ENCODE results near the gene STAB1. TPM values are rescaled to one million over a fixed set of nuclear protein-coding genes. Genes with fewer than 3 reads are reported as not detected.

The STAB1 gene
- total RNA-seq, 1 donor from 2014 or later = 0.07 TPM

DNA sequence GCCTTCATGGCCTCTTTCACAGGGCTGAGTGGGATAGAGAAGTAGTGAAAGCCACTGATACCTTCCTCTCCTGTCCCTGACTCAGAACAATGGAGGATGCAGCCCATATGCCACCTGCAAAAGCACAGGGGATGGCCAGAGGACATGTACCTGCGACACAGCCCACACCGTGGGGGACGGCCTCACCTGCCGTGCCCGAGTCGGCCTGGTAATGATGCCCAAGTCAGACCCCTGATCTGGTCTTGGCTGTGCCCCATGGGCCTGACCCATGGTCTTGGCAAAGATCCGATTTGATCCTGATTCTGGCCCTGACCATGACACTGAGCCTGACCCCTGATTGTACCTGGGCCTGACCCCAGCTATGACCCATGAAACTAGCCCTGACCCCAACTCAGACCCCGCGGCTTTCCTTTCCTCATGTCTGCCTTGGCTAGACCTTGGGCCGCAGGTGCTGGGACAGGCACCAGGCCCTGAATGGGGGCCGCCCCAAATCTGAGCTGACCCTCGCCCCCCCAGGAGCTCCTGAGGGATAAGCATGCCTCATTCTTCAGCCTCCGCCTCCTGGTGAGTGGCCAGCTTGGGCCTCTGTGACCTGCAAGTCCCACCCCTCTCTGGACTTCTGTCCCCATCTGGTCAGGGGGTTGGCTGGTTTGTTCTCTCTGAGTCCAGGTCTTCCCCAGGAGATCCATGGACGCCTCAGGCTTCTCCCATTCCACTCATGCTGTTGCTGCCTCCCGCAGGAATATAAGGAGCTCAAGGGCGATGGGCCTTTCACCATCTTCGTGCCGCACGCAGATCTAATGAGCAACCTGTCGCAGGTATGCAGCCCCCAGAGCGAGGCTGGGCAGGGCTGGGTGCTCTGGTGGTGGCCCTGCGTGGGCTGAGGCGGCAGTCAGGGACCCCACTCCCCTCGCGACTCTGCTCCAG lies 22.9 kb downstream of the STAB1 start:
- Mint-ChIP-seq H3K9me3 (no peaks in the 10 kb centered on the region), H3K4me3 (no peak overlapping the region), H3K4me1 (no peaks in the 10 kb centered on the region), H3K27me3 (no peaks in the 10 kb centered on the region), H3K27ac (no peak overlapping the region), H3K36me3 (ENCODE audit: low read depth) (no peaks in the 10 kb centered on the region)
- intact Hi-C loops (cut with micrococcal nuclease) = no loop called here
- DNase-seq = no peak

DNA sequence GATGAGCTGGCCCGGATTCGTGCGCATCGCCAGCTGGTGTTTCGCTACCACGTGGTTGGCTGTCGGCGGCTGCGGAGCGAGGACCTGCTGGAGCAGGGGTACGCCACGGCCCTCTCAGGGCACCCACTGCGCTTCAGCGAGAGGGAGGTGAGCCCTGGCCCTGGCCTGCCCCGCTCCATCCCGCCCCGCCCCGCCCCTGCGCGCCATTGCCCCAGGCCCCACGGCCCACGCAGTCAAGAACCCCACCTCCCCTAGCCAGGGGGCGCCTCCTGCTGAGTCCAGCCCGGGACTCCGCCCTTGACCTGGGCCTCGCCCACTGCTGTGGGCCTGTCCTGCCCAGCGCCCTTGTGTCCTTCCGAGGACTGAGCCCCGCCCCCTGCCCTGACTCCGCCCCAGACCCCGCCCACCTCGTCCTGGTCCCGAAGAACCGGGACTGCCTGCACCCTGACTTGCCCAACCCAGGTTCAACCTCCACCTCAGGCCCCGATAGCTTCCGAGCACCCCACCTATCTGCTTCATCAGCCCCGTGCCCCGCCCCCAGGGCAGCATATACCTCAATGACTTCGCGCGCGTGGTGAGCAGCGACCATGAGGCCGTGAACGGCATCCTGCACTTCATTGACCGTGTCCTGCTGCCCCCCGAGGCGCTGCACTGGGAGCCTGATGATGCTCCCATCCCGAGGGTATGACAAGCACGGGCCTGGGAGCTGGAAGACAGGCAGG lies 23.7 kb downstream of the STAB1 start:
- Mint-ChIP-seq H3K4me3 (no peak overlapping the region), H3K9me3 (no peaks in the 10 kb centered on the region)
- intact Hi-C loops (cut with micrococcal nuclease) = no loop called here

DNA sequence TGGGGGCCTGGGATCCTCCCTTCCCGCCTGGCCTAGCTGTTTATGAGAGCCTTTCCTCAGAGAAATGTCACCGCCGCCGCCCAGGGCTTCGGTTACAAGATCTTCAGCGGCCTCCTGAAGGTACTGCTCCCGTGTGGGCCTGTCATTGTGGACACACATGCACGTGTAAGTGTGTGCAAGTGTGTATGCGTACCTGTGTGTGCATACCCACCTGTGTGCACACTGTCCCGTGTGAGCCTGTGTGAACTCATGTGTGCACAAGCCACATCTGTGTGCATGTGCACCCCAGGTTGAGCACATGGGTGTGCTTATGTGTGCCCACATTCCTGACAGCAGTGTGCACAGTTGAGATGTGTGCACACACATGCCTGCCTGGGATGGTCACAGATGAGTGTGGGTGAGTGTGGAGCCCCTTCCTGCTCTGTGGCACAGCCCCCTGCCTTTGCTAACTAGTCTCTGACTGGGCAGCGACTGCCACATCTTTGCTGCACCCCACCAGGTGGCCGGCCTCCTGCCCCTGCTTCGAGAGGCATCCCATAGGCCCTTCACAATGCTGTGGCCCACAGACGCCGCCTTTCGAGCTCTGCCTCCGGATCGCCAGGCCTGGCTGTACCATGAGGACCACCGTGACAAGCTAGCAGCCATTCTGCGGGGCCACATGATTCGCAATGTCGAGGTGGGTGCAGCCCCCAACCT lies 24.5 kb downstream of the STAB1 start:
- intact Hi-C loops (cut with micrococcal nuclease) = no loop called here
- Mint-ChIP-seq H3K4me1 (no peaks in the 10 kb centered on the region), H3K36me3 (ENCODE audit: low read depth) (no peaks in the 10 kb centered on the region), H3K27me3 (no peaks in the 10 kb centered on the region), H3K4me3 (no peak overlapping the region), H3K27ac (no peak overlapping the region), H3K9me3 (no peaks in the 10 kb centered on the region)
- no peak for DNase-seq

More for the DNA sequence above, 23.7 kb downstream of the STAB1 start:
- no peak for DNase-seq
- H3K27ac Mint-ChIP-seq = no peak overlapping the region
- H3K36me3 Mint-ChIP-seq (ENCODE audit: low read depth) = no peaks in the 10 kb centered on the region
- H3K4me1 Mint-ChIP-seq = no peaks in the 10 kb centered on the region
- no peaks in the 10 kb centered on the region for H3K27me3 Mint-ChIP-seq

DNA sequence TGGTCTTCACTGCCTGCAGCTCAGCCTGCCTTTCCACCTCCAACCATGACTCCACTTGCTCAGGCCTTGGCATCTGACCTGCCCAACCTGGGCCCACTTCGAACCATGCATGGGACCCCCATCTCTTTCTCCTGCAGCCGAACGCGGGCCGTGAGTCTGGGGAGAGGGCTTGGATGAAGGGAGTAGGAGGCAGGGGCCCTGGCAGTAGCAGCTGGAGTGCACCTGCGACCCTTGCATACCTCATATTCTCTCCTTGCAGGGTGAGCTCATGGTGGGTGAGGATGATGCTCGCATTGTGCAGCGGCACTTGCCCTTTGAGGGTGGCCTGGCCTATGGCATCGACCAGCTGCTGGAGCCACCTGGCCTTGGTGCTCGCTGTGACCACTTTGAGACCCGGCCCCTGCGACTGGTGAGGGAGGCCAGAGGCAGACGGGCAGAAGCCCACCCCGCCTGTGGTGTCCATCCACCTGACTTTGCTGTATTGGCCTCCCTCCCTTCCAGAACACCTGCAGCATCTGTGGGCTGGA lies 25.1 kb downstream of the STAB1 start:
- no peaks in the 10 kb centered on the region for H3K36me3 Mint-ChIP-seq (ENCODE audit: low read depth)
- intact Hi-C loops (cut with micrococcal nuclease) = no loop called here
- no peaks in the 10 kb centered on the region for H3K9me3 Mint-ChIP-seq
- no peak overlapping the region for H3K4me3 Mint-ChIP-seq
- DNase-seq = no peak
- H3K27me3 Mint-ChIP-seq = no peaks in the 10 kb centered on the region
- H3K27ac Mint-ChIP-seq = no peak overlapping the region
- no peaks in the 10 kb centered on the region for H3K4me1 Mint-ChIP-seq

DNA sequence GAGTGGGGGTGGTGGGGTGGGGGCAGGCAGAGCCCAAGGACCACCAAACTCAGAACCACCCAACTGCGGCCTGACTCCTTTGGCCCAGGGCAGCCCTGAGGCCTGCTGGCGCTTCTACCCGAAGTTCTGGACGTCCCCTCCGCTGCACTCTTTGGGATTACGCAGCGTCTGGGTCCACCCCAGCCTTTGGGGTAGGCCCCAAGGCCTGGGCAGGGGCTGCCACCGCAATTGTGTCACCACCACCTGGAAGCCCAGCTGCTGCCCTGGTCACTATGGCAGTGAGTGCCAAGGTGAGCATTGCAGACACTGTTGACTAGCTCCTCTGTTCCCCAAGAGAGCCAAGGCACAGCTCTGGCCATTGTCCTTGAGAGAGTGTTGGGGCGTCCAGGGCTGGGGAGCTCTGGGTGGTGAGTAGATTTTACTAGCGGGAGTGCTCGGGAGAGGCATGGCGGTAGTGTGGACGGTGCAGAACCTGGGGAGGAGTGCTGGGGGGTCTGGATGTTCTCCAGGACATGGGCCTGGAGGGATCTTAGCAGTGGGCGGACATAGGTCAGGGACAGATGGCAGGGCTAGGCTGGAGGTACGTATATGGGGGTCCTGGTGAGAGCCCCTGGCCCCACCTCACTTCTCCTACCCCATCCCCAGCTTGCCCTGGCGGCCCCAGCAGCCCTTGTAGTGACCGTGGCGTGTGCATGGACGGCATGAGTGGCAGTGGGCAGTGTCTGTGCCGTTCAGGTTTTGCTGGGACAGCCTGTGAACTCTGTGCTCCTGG lies 25.8 kb downstream of the STAB1 start:
- no peak for DNase-seq
- Mint-ChIP-seq H3K36me3 (ENCODE audit: low read depth) (no peaks in the 10 kb centered on the region), H3K4me1 (no peaks in the 10 kb centered on the region), H3K4me3 (no peak overlapping the region), H3K27me3 (no peaks in the 10 kb centered on the region), H3K27ac (no peak overlapping the region), H3K9me3 (no peaks in the 10 kb centered on the region)
- intact Hi-C loops (cut with micrococcal nuclease) = no loop called here

DNA sequence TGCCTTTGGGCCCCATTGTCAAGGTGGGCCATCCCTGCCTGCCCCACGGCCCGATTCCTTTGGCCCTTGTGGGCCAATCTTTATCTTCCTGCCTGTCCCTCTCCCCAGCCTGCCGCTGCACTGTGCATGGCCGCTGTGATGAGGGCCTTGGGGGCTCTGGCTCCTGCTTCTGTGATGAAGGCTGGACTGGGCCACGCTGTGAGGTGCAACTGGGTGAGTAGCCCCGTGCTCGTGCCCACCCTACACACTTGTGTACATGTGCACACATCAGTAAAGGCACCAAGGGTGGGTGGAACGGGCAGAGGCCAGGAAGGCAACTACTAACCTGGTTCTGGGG lies 26.3 kb downstream of the STAB1 start:
- Mint-ChIP-seq H3K36me3 (ENCODE audit: low read depth) (no peaks in the 10 kb centered on the region), H3K4me1 (no peaks in the 10 kb centered on the region), H3K27me3 (no peaks in the 10 kb centered on the region), H3K9me3 (no peaks in the 10 kb centered on the region), H3K27ac (no peak overlapping the region), H3K4me3 (no peak overlapping the region)
- no peak for DNase-seq
- intact Hi-C loops (cut with micrococcal nuclease) = no loop called here

DNA sequence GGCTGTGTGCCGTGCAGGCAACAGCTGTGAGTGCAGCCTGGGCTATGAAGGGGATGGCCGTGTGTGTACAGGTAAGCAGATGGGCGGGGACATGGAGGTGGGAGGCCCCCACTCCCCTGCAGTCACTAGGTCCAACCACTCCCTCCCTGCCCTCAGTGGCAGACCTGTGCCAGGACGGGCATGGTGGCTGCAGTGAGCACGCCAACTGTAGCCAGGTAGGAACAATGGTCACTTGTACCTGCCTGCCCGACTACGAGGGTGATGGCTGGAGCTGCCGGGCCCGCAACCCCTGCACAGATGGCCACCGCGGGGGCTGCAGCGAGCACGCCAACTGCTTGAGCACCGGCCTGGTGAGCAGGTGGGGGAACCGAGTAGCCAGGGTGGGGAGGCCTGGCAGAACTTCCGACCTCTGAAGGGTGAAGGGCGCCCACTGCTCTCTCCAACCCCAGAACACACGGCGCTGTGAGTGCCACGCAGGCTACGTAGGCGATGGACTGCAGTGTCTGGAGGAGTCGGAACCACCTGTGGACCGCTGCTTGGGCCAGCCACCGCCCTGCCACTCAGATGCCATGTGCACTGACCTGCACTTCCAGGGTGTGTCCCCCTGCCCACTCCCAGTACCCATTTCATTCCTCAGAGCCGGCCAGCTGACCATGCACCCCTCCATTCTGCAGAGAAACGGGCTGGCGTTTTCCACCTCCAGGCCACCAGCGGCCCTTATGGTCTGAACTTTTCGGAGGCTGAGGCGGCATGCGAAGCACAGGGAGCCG lies 26.9 kb downstream of the STAB1 start:
- Mint-ChIP-seq H3K4me3 (no peak overlapping the region), H3K36me3 (ENCODE audit: low read depth) (no peaks in the 10 kb centered on the region), H3K9me3 (no peaks in the 10 kb centered on the region), H3K4me1 (no peaks in the 10 kb centered on the region), H3K27ac (no peak overlapping the region), H3K27me3 (no peaks in the 10 kb centered on the region)
- DNase-seq = no peak
- intact Hi-C loops (cut with micrococcal nuclease) = no loop called here

DNA sequence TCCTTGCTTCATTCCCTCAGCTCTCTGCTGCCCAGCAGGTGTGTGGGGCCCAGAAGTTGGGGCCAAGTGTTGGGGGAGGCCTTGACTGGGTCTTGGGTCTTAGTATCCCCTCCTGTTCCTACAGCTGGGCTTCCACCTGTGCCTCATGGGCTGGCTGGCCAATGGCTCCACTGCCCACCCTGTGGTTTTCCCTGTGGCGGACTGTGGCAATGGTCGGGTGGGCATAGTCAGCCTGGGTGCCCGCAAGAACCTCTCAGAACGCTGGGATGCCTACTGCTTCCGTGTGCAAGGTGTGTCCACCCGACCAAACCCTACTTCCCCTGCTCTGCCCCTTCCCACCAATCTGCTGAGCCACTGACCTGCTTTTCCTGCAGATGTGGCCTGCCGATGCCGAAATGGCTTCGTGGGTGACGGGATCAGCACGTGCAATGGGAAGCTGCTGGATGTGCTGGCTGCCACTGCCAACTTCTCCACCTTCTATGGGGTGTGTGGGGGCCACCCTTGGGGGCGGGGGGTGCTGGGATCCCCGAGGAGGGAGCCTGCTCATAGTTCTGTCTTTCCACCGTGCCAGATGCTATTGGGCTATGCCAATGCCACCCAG lies 27.6 kb downstream of the STAB1 start:
- no peaks in the 10 kb centered on the region for H3K4me1 Mint-ChIP-seq
- no peak overlapping the region for H3K4me3 Mint-ChIP-seq
- intact Hi-C loops (cut with micrococcal nuclease) = no loop called here
- H3K9me3 Mint-ChIP-seq = no peaks in the 10 kb centered on the region
- no peak overlapping the region for H3K27ac Mint-ChIP-seq
- no peaks in the 10 kb centered on the region for H3K36me3 Mint-ChIP-seq (ENCODE audit: low read depth)
- no peak for DNase-seq
- H3K27me3 Mint-ChIP-seq = no peaks in the 10 kb centered on the region

DNA sequence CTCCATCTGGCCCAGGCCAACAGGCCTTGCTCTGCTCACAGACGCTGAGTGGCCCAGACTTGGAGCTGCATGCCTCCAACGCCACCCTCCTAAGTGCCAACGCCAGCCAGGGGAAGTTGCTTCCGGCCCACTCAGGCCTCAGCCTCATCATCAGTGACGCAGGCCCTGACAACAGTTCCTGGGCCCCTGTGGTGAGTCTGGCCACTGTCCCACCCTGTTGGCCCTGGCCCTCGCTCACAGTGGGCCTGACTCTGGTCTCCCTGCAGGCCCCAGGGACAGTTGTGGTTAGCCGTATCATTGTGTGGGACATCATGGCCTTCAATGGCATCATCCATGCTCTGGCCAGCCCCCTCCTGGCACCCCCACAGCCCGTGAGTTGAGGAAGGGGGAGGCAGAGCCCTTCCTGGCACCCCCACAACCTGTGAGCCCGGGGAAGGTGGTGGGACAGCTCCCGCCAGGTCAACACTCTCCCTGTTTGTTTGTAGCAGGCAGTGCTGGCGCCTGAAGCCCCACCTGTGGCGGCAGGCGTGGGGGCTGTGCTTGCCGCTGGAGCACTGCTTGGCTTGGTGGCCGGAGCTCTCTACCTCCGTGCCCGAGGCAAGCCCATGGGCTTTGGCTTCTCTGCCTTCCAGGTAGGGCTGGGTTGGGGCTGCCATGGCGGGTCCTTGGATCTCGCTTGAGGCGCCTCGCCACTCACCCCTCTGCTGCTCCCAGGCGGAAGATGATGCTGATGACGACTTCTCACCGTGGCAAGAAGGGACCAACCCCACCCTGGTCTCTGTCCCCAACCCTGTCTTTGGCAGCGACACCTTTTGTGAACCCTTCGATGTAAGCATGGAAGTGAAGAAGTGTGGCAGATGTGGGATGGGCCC lies 28.5 kb downstream of the STAB1 start:
- H3K27me3 Mint-ChIP-seq = no peaks in the 10 kb centered on the region
- H3K27ac Mint-ChIP-seq = no peak overlapping the region
- H3K4me1 Mint-ChIP-seq = no peaks in the 10 kb centered on the region
- intact Hi-C loops (cut with micrococcal nuclease) = no loop called here
- H3K36me3 Mint-ChIP-seq (ENCODE audit: low read depth) = no peaks in the 10 kb centered on the region
- DNase-seq = no peak
- no peak overlapping the region for H3K4me3 Mint-ChIP-seq
- H3K9me3 Mint-ChIP-seq = no peaks in the 10 kb centered on the region

DNA sequence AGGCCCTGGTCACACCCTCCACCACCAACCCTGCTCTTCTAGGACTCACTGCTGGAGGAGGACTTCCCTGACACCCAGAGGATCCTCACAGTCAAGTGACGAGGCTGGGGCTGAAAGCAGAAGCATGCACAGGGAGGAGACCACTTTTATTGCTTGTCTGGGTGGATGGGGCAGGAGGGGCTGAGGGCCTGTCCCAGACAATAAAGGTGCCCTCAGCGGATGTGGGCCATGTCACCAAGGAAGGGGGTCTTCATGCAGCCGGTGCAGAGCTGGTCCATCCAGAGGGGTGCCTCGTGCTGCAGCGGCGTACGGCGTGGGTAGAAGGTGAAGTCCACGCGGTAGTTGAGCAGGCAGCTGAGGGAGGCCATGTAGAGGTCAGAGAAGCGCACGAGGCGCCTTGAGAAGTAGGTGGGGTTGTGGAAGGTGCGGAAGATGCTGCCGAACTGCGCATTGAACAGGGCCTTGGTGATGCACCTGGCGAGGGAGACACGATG lies 29.2 kb downstream of the STAB1 start:
- Mint-ChIP-seq H3K27me3 (no peaks in the 10 kb centered on the region), H3K27ac (no peak overlapping the region), H3K36me3 (ENCODE audit: low read depth) (peaks cover 2% of the 10 kb centered on the region), H3K9me3 (no peaks in the 10 kb centered on the region), H3K4me3 (no peak overlapping the region), H3K4me1 (no peaks in the 10 kb centered on the region)
- DNase-seq = no peak
- intact Hi-C loops (cut with micrococcal nuclease) = no loop called here

DNA sequence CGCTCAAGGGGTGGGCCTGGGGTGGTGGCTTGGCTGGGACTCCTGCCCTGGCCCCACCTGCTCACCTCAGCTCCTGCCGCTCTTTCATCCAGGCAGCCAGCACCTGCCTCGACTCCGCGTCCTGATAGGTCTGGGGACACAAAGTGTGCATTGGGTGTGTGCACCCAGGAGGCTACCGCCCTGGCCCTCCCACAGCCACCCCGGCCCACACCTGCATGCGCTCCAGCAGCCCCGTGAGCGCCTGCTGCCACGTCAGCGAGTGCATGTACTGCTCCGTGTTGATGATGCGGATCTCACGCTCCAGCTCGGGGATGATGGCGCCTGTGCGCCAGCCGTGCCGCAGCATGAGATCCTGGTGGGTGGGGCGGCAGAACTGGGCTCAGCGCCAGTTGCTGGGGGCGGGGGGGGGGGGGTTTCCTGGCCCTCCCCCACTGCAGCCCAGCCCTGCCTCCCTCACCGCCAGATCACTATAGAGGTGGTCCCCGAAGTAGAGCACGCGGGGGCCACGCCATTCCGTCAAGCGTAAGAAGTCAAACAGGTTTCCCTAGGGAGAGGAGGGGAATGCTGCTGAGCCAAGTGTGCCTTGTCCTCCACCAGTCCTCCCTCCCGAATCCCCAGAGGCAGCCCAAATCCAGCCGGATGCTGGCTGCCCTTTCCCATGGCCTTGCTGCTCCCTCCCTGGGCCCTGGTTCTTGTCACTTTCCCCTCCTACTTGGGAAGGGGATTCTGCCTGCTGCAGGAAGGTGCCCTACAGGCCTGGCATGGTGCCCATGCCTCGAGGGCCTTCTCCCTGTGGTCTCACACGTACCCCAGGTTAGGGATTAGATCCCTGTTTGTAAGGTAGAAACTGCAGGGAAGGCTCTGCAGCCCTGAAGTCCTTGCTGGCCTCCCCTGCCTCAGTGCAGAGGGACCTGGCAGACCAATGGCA lies 29.9 kb downstream of the STAB1 start:
- Mint-ChIP-seq H3K27me3 (no peaks in the 10 kb centered on the region), H3K36me3 (ENCODE audit: low read depth) (peaks cover 2% of the 10 kb centered on the region), H3K4me3 (no peak overlapping the region), H3K9me3 (no peaks in the 10 kb centered on the region), H3K27ac (no peak overlapping the region), H3K4me1 (no peaks in the 10 kb centered on the region)
- DNase-seq = no peak
- intact Hi-C loops (cut with micrococcal nuclease) = no loop called here
